Ramos (cell line): ENCODE measurements around the gene NLGN1.

ENCODE experiments used
- in situ Hi-C: fragments of 300-500 bp; cut with MboI; formaldehyde crosslinking; loops from one replicate; pipeline ENCODE4 v1.14.3; 2022; ENCODE audit warnings: low sequenced_read_pairs; ENCODE audit not compliant: unreplicated experiment

NLGN1 gene

DNA sequence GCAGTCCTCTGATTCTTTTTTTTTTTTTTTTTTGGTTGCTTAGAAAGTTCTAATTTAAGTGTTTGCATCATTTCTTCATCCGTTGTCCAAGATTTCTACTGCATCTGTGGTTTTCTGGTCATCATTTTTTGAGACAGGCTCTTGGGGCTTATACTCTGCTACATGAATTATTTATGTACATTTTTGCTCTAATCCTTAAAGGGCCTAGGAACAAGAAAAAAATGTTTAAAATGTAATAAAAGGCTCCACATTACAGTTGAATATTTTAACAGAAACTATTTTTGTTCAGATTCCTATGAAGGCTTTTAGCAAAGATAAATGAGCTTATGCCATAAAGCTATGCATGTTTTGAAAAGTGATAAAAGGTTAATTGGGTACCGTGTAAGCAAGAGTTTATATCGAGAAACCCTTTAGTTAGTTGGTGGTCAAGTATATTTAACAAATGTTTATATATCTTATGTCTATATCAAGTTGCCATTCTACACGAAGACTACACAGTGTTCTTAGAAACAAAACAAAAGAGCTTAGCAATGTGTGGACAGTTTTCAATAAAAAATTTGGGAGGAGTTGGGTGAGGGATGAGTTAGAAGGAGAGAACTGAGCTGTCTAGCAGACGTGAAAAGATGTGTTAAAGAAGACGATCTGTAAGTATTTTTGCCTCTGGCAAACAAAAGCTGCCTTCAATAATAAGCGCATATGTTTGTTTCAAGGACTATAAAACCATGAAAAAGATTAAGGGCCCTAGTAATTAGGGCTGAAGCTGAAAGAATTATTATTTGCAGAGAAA is 898.0 kb downstream of the NLGN1 start:
- in situ Hi-C loops: no loop called here

DNA sequence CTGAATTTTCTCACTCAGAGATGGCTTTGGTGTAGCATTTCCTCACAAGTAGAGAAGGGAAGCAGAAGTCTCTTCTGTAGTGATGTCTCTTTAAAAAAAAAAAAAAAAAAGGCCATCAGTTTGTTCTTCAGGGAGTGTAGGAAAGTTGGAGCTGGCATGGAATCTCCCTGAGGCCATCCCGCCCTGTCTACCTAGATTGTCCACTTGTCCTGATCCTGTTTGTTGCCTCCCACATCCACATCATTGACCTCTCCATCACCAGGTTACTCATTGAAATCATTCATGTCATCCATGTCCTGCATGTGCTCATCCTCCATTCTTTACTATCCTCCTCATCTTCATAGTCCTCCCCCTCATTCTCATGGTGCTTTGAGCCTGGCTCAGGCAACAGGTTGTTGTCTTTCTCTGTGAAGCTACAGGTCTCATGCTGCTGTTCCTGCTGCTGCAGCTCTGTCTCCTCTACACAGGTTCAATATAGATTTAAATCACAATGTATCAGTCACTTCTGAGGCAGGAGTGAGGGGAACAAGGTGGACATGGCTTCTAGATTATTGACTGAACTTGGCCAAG is 905.3 kb downstream of the NLGN1 start:
- in situ Hi-C loops: no loop called here

- in situ Hi-C loops: no loop called here
These were observed 906.5 kb downstream of the NLGN1 start for GRCh38 chr3:174303907-174304560.

GRCh38 chr3:174308736-174309135 is 911.2 kb downstream of the NLGN1 start:
- in situ Hi-C loops: no loop called here

- in situ Hi-C loops: no loop called here
These were observed 913.0 kb downstream of the NLGN1 start for GRCh38 chr3:174310475-174310983.

GRCh38 chr3:174315225-174315624 is 917.7 kb downstream of the NLGN1 start:
- in situ Hi-C loops: no loop called here

- in situ Hi-C loops: no loop called here
These were observed 919.5 kb downstream of the NLGN1 start for GRCh38 chr3:174317005-174317404.

GRCh38 chr3:174318181-174318580 is 920.6 kb downstream of the NLGN1 start:
- in situ Hi-C loops: no loop called here

DNA sequence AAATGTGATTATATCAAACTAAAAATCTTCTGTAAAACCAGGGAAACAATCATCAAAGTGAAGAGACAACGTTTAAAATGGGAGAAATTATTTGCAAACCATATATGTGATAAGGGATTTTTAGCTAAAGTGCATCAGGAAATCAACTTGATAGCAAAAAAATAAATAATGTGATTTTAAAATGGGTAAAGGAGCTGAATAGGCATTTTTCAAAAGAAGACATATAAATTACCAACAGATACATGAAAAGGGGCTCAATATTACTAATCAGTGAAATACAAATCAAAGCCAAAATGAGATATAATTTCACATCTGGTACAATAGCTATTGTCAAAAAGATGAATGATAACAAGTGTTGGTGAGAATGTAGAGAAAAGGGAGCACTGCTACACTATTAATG is 924.0 kb downstream of the NLGN1 start:
- in situ Hi-C loops: no loop called here

GRCh38 chr3:174322789-174323188 is 925.2 kb downstream of the NLGN1 start:
- in situ Hi-C loops: no loop called here

GRCh38 chr3:174325171-174325570 is 927.6 kb downstream of the NLGN1 start:
- in situ Hi-C loops: no loop called here

GRCh38 chr3:174325834-174326700 is 928.5 kb downstream of the NLGN1 start:
- in situ Hi-C loops: no loop called here

- in situ Hi-C loops: no loop called here
These were observed 931.8 kb downstream of the NLGN1 start for GRCh38 chr3:174329321-174329720.

DNA sequence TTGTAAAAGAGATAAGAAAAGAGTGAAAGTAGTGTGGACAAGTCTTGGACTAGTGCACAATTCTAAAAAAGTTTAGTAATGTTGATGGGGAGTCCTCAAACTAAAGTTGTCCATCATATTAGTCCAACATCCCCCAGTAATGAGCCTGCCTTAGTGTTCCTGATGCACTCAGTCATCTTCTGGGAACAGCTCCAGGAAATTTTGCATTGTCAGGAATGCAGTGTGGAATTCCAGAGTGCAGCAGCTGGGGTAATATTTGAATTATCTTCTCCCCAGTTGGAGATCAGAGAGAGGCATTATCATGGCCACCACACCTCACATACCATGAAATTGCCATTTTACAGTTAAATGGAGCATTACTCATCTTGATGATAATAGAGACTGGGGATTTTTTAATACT is 932.8 kb downstream of the NLGN1 start:
- in situ Hi-C loops: no loop called here

- in situ Hi-C loops: no loop called here
These were observed 933.7 kb downstream of the NLGN1 start for GRCh38 chr3:174331095-174331800.

DNA sequence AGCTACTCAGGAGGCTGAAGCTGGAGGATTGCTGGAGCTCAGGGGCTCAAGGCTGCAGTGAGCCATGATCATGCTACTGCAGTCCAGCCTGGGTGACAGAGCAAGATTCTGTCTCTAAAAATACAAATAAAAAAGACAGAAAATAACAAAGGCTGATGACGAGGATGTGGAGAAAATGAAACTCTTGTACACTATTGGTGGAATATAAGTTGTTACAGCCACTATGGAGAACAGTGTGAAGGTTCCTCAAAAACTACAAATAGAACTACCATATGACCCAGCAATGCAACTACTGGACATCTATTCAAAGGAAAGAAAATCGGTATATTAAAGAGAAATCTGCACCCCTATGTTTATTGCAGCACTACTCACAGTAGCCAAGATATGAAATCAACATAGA is 934.8 kb downstream of the NLGN1 start:
- in situ Hi-C loops: no loop called here

DNA sequence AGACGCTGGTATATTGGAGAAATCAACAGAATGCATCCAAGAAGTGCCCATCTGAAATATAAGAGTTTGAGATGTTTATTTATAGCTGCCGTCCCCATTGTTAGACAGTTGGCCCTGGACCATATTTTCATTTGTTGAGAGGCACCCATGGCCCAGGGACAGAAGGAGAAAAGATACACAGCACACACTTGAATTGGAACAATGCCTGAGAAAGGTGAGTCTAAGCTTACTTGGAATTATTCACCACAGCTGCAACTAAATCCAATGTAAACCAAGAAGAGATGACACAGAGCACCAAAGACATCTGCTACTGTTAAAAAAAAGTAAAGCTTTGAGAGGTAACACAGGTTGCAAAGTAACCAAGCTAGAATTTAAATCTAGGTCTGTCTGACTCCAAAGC is 936.1 kb downstream of the NLGN1 start:
- in situ Hi-C loops: no loop called here

- in situ Hi-C loops: no loop called here
These were observed 936.6 kb downstream of the NLGN1 start for GRCh38 chr3:174334111-174334510.

DNA sequence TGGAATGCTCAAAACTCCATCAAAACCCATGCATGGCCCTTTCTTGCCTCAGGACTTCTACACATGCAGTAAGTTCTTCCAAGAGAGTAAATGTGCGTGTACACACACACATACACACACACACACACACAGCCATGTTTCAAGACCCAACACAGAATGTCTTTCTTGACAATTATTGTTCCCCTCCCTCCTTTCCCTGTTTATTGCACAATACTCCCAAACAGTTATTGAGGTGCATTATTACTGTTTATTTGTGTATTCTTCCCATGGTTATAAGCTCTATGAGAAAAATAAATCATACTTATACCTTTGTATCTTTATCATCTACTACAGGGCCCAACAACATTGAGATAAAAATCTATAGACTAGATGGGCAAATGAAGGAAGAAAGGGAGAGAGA is 937.8 kb downstream of the NLGN1 start:
- in situ Hi-C loops: no loop called here

DNA sequence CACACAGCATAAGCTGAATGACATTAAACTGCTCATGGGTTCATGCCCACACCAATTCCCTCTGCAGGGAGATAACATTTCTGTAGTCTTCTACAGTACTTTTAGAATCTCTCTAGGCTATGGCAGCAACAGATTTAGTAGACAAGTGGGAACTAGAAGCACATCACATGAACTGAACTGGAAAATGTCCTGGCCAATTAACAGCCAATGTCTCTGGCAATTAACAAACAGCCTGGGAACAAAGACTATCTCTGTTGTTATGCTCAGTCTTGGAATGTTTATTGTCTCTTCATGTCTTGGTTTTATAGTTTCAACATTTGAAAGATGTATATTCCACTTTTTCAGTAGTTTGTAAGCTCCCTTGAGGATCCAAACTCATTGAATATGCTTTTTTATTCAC is 938.4 kb downstream of the NLGN1 start:
- in situ Hi-C loops: no loop called here
